Chondrocyte (in vitro differentiated cells): ENCODE measurements around the gene PDCD11. TPM values are rescaled to one million over a fixed set of nuclear protein-coding genes. Genes with fewer than 3 reads are reported as not detected.
"Not testable (repeated sequence)": the region's sequence is repeated elsewhere in the genome, so short reads cannot be mapped to it uniquely, and the experiment has no call there.

Experiments
- DNase-seq: peaks from one replicate; pipeline ENCODE4 v3.0.0; 2021; ENCODE audit warnings: mixed read lengths, low spot score
- H3K27ac Mint-ChIP-seq: one replicate; pipeline ENCODE4 v1.8.0; 2021; ENCODE audit warnings: mild to moderate bottlenecking, moderate library complexity, mixed read lengths; ENCODE audit not compliant: unreplicated experiment
- H3K27me3 Mint-ChIP-seq: 2 replicates; pipeline ENCODE4 v1.8.0; 2021; ENCODE audit warnings: low read depth, mixed read lengths
- H3K36me3 Mint-ChIP-seq: 2 replicates; pipeline ENCODE4 v1.8.0; 2021; ENCODE audit warnings: low read depth, mixed read lengths
- H3K4me1 Mint-ChIP-seq: 2 replicates; pipeline ENCODE4 v1.8.0; 2021; ENCODE audit warnings: low read depth, mild to moderate bottlenecking, mixed read lengths
- H3K4me3 Mint-ChIP-seq: one replicate; pipeline ENCODE4 v1.8.0; 2021; ENCODE audit warnings: mild to moderate bottlenecking, moderate library complexity, mixed read lengths; ENCODE audit not compliant: unreplicated experiment
- H3K9me3 Mint-ChIP-seq: 2 replicates; pipeline ENCODE4 v1.8.0; 2021; ENCODE audit warnings: low read depth, mixed read lengths
- CTCF ChIP-seq: fragments of 200-600 bp; sonication (generic); IDR thresholded peaks from 2 replicates; pipeline ENCODE4 v1.5.0; 2021; ENCODE audit warnings: antibody characterized with exemption, mild to moderate bottlenecking, moderate library complexity
- total RNA-seq: library from RNA; stranded (reverse); gene quantifications from 3 replicates; pipeline ENCODE4 v1.2.1, GENCODE V29; 2021

Gene PDCD11
- total RNA-seq, 1 donor from 2014 or later, result 27.9 TPM

GRCh38 chr10:103355906-103356599, 40.4 kb upstream of the PDCD11 start:
- no peak for DNase-seq
- TF ChIP-seq CTCF, result no peak
- H3K4me1 Mint-ChIP-seq, result peaks cover 3% of the 10 kb centered on the region

GRCh38 chr10:103359493-103359892, 36.9 kb upstream of the PDCD11 start:
- H3K27me3 Mint-ChIP-seq, H3K9me3 Mint-ChIP-seq, H3K27ac Mint-ChIP-seq, H3K4me1 Mint-ChIP-seq, DNase-seq, H3K36me3 Mint-ChIP-seq, H3K4me3 Mint-ChIP-seq: not testable (repeated sequence)

More at GRCh38 chr10:103355906-103356599, 40.4 kb upstream of the PDCD11 start:
- Mint-ChIP-seq H3K4me3 (no peak overlapping the region), H3K27me3 (no peaks in the 10 kb centered on the region), H3K9me3 (no peaks in the 10 kb centered on the region), H3K36me3 (no peaks in the 10 kb centered on the region), H3K27ac (no peak overlapping the region)

- H3K9me3 Mint-ChIP-seq, H3K27me3 Mint-ChIP-seq, H3K27ac Mint-ChIP-seq: not testable (repeated sequence)
Measured at GRCh38 chr10:103360791-103361190, 35.6 kb upstream of the PDCD11 start.

GRCh38 chr10:103367379-103367781, 29.0 kb upstream of the PDCD11 start:
- TF ChIP-seq CTCF, result no peak
- DNase-seq, result no peak
- Mint-ChIP-seq H3K4me3 (peak overlapping the region; percentile 76), H3K9me3 (no peaks in the 10 kb centered on the region), H3K36me3 (no peaks in the 10 kb centered on the region), H3K4me1 (peaks cover 14% of the 10 kb centered on the region), H3K27ac (peak overlapping the region; percentile 87), H3K27me3 (no peaks in the 10 kb centered on the region)

More at GRCh38 chr10:103360791-103361190, 35.6 kb upstream of the PDCD11 start:
- not testable (repeated sequence) for H3K4me3 Mint-ChIP-seq, H3K4me1 Mint-ChIP-seq, H3K36me3 Mint-ChIP-seq
- peak; percentile 19 for DNase-seq

GRCh38 chr10:103367782-103368518, 28.5 kb upstream of the PDCD11 start, which contains the start of gene TAF5:
TAF5 (plus strand) TSS chr10:103367976; CDS start chr10:103367990, 14 bp downstream.
- no peaks in the 10 kb centered on the region for H3K27me3 Mint-ChIP-seq
- peaks cover 14% of the 10 kb centered on the region for H3K4me1 Mint-ChIP-seq
- TF ChIP-seq CTCF, result peak; percentile 46
- H3K36me3 Mint-ChIP-seq, result no peaks in the 10 kb centered on the region
- H3K4me3 Mint-ChIP-seq, result peak within 1 kb of the TSS; percentile 76
- peak within 1 kb of the TSS; percentile 87 for H3K27ac Mint-ChIP-seq
- DNase-seq, result peak; percentile 96
- no peaks in the 10 kb centered on the region for H3K9me3 Mint-ChIP-seq

- no peak for DNase-seq
- Mint-ChIP-seq H3K27me3 (no peaks in the 10 kb centered on the region), H3K4me1 (peaks cover 7% of the 10 kb centered on the region), H3K36me3 (peaks cover 10% of the 10 kb centered on the region), H3K9me3 (no peaks in the 10 kb centered on the region), H3K27ac (no peak overlapping the region), H3K4me3 (no peak overlapping the region)
- TF ChIP-seq CTCF, result no peak
Measured at GRCh38 chr10:103373544-103373943, 22.9 kb upstream of the PDCD11 start.
